Fibroblast of skin of abdomen (primary cell): ENCODE data around the gene GAB1.

Experiments used
- DNase-seq: peaks from one replicate; pipeline ENCODE4 v3.0.0-alpha.2; 2013

The GAB1 gene

DNA sequence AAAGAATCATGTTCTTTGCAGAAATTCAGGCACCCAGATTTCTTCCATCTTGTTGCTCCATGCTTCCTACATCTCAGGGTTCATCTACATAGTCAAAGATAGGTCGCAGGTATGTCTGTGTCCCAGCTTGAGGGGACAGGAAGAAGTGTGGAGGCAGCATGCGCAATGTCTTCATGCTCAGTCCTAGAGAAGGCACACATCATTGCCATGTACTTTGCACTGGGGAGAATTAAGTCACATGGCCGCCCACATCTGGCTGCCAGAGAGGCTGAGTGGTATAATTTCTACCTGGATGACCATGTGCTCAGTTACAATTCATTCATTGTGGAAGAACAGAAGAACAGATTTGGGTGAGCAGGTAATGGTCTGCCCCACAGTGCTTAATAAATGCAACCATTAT, 54.1 kb downstream of the GAB1 start:
- no peak for DNase-seq

DNA sequence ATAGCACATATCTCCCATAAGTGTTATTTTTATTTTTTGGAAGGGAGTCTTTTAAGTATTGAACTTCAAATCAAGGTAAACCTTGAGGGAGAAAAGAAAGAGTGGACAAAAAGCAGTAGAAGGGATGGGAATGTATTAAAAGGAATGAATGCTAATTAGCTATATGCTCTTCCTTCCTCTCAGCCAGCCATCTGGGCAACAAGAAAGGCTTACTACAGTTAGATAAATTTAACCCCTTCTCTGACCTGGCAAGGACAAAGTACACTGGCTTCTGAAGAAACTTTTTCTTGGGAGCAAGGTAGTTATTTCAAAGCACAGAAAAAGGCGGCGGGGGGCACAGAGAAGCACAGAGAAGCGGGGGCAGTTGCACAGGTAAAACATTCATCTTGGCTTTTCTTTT, 54.6 kb downstream of the GAB1 start:
- DNase-seq: no peak

DNA sequence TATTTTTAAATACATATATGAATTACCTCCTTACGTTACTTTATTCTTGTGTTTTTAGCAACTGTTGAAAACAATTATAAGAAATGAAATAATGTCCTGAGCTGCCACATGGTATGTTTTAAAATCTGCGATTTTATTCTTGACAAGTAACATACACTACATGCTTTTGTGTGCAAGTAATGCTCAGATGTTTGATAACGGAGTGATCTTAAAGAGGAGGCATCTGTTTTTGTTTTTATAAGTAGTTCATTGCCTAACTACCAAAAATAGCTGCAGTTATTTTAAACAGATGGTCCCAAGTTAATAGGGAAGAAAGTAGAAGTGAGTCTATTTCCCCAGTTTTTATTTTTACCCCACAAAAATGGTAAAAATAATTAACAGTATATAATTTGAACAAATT, 55.2 kb downstream of the GAB1 start:
- DNase-seq: peak; percentile 71

DNA sequence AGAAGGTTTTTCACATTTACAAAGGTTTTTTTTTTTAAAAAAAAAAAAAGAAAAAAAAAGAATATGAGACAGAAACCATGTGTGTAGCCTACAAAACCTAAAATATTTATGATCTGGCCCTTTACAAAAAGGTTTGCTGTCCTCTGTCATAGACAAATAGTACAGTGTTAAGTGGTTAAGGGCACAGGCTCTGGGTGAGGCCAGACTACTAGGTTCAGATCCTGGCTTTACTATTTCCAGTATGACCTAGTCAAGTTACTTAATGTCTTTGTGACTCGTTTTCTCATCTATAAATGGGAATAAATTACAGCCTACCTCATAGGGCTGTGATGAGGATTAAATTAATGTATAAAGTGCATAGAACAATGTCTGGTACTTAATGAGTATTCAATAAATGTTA, 56.5 kb downstream of the GAB1 start:
- no peak for DNase-seq

DNA sequence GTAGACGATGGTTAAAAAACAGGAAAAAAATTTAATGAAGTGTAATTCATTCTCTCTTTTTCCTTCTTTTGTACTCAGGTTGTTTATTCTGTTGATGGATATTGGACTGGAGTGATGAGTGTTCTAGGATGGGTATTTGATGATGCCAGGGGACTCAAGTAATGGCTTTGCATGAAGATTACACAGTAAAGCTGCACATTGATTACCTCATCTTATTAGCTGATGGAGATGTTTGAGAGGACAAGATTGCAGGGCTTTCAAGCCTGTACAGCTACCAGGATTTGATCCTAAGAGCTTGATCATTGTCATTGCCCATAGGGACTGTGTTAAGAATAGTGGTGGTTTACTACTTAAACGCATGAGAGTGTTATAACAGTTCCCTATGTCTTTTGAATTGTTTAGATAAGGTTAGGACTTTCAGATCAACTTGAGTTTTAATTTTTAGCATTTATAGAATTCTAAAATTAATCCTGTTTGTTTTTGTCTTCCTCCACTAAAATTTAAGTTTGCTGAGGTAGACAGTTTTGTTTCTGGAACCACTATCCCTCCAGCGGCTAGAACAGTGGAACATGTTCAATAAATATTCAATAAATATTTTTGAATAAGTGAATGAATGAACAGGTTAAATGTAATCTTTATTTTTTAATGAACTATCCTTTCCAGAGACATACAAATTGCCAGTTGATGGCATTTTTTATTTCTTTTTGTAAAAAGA, 58.2 kb downstream of the GAB1 start:
- DNase-seq: no peak

DNA sequence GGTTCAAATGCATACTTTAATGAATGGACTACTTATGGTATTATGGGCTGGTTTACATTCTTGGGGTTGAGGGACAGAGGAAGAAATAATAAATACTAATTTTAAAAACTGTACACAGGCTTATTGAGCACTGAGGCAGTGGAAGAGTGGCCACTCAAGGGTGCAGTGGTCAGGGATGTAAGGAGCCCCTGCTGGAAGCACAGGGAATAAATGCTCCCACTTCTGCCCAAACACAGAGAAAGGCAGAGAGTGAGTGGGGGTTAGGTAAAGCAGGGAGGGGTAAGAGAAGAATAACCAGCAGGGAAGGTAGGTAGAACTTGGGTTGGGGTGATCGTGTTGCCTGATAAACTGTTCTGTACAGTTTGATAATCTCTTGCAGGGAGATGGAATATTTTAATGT, 60.0 kb downstream of the GAB1 start:
- DNase-seq: no peak

DNA sequence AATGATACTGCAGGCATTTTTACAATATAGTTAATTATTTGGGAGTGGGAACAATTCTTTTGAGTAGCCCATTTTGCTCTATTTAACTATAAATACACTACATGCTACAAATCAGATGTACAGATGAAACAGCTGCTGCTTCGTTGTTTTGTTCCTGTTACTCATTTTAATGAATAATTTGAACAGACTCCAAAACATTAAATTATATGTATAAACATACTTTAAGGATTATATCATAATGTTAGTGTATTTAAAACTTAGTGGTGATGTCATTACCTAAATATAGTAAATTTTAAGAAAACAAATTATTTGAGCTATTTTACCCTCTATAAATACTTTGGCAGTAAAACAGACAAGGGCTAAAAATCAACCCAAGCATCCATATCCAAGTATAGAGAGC, 60.7 kb downstream of the GAB1 start:
- no peak for DNase-seq

DNA sequence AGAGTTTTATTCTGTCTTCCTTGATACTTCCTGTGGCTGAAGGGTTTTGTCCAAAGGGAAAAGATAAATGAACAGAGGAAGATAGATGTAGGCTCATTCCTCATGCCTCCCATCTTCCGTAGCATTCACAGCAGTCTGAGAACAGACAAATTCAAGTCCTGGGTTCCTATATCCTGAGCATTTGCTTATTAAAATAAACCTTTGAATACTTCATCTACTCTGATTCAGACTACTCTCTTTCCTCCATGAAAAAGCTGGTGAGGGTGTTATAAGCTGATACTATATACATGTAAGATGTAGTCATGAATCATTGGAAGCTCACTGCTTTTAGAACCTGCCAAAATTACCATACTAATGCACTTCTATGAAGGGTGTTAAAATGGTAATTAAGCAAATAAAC, 61.2 kb downstream of the GAB1 start:
- DNase-seq: no peak

DNA sequence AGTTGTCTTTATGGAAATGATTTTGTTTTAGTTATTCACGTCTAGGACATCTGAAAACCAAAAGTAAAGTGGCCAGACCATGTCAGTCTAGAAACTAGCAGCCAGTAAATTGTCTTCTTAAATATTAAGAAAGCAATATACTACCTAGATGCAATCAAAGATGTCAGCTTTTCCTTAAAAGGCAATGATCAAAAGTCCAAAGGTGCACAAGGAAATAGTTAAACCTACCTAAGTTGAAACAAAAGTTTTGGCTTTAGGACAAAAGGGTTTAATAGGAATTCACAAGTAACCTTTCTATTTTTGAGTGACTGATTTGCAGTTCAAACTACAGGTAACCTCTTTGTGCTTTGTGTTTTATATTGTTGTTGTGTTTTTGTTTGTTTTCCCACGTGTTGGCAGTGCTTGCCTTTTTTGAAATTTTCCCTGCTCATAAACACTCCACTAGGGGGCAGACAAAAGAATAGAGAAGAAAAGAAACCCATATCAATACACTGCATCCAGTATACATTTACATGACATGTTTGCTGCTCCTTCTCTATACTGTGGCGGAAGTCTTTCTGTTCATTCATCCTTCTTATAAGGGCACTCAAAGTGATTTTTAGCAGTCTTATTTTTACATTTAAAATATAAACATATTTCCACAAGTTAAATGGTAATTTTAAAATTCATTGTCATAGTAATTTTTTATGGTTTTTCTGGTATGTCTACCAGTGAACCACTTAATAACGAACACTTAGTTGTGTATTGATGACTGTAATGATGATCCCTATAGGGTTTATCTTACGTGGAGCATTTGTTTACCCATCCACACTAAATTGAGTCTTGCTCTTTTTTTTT, 62.7 kb downstream of the GAB1 start:
- DNase-seq: no peak

DNA sequence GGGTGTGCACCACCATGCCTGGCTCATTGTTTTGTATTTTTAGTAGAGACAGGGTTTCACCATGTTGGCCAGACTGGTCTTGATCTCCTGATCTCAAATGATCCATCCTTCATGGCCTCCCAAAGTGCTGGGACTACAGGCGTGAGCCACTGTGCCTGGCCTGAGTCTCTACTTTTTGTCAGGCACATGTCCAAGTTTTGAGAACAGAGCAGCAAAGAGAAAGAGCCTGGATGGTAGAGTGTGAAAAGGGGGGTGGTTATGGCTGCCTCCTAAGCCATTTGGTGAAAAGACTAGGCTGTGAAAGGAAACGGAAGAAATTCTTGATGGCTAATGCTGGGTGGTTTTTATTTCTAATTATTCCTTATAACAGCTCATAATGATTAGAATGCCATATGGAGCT, 63.4 kb downstream of the GAB1 start:
- DNase-seq: no peak

DNA sequence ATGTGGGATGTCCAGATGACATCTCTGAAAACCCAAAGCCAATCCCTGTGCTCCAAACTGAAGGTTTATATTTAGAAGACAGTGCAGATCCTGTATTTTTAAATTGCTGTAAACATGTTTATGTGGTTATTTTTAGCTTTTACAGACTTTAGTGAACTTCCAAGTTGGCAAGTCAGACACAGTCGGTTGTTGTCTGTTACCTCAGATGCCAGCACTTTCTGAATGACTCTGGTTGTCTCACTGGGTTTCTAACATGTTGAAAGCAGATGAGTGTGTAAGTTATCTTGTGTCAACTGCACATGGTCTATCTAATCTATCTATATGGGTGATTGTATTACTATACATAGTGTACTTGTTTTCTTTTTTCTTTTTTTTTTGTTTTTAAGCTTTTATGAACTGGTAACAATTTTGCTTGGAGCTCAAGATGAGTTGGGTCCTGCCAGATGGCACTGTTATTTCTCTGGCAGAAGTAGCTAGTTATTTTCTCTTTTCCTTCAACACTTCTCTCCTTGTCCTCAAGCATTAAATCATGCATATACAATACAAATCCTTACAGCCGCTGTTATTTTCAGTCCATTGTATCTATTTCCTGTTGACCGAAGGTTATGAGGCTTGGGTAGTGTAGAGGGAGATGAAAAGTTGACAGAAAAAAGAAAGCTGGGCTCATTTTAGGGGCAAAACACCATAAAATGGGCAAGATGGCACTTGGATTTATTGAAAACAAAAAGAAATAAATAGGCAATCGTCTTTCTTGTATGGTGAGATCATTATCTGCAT, 66.3 kb downstream of the GAB1 start:
- DNase-seq: no peak

DNA sequence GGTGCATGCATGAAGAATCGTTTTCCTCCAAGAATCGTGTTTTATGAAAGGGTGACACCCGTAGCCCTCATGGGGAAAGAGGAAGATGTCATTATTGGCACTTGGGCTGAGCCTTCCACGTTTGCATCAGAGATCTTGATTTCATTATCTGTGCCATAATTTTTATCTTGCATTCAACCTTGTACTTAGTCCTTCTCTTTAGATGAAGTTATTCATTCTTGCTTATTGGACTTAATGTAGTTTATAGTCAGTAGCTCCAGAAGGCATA, 66.8 kb downstream of the GAB1 start:
- DNase-seq: no peak

DNA sequence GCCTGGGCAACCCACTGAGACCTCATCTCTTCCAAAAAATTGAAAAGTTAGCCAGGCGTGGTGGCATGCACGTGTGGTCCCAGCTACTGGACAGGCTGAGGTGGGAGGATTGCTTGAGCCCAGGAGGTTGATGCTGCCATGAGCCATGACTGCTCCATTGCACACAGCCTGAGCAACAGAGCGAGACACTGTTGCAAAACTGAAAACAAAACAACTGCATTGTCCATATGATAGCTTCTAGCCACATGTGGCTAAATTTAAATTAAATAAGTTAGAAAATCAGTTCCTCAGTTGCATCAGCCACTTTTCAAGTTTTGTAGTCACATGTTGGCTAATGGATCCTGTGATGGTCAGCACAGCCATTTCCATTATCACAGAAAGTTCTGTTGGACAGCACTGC, 67.9 kb downstream of the GAB1 start:
- no peak for DNase-seq

DNA sequence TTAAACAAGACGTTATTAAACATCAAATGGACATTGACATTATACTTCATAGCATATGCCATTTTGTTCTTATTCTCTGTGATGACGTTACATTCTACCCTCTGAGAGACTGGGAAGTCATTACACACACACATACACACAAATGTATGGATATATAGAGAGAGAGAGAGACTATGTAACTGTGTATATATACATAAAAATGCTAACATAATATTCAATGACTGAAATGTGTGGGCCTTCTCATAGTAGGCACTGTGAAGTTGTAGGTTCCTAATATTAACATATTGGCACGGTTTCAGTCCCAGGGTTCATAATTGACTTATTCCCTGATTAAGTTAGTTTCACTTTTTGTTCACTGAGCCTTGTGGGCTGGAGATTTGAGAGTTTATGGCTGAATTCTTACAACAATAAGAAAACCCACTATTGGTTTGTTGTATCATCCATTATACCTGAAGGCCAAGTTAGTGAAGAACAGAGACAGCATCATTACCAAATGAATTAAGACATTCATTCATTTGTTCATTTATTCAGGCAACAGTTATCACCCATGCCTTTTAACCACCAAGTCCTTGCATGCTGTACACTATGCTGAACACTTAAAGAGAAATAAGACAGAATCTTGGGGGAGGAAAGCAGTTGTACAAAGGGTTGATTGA, 68.5 kb downstream of the GAB1 start:
- DNase-seq: no peak

DNA sequence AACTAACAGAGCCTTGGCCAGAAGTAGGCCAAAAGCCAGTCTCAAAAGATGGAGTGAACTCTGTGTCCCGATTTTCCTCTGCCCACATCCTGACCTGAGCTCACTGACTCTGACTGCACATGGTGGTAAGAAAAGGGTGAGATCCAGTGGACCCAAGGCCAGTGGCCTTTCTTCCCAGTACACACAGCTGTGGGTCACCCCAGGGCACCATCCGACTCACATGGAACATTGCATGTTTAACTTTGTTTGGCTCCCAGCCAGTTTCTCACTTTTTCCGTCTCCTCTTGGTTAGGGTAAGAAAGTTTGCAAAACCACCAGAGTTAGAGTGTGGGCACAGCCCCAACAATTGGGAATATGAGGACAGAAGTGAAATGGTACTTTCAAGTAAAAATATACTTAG, 69.8 kb downstream of the GAB1 start:
- peak; percentile 26 for DNase-seq

DNA sequence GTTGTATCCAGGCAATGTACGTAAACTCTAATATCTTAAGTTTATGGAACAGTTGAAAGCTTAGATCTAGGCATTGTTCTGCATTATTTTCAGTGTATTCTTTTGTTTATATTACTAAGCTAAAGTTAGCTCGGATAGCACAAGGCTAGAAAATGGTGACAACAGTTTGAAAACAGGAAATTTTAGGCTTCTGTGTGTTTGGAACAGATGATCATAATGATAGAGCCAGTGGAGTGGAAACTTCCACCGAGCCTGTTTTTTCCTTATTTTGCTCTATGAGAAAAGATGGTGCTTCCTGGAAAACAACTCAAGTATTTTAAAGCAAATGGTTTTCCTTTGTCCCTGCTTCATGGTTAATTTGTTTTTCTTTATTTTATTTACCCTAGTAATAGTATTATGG, 70.8 kb downstream of the GAB1 start:
- DNase-seq: no peak

DNA sequence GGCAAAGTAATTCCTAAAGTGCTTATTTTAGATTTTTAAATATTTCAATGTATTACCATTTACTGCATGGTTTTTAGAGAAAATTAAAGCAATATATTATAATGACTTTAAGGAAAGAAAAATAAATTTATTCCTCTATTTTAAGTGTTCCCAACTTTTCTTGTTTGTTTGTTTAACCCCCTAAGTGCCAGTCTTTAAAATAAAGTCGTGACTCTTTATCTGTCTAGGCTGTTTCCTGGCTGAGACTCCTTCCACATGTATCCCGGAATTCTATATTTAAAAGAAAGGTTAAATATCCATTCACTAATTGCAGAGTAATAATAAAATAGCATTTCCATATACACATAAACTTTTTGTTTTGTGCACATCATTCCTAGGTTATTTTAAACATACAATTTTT, 71.2 kb downstream of the GAB1 start:
- DNase-seq: no peak

DNA sequence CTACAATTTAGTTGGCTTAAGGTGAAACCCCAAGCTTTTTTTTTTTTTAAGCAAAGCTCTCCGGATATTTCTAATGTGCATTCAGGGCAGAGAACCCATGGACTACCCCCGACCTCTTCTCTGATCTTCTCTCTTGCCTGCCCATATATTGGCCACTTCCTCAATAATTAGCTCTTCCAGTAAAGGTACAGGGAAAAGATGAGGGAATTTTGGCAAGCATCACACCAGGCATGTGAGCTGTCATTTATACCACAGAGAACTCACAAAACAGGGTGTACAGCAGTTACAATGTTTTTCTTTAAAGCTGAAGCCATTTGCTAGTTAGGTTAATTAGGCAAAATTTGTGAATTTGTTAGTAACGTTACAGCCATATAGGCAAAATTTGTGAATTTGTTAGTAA, 73.3 kb downstream of the GAB1 start:
- DNase-seq: no peak

DNA sequence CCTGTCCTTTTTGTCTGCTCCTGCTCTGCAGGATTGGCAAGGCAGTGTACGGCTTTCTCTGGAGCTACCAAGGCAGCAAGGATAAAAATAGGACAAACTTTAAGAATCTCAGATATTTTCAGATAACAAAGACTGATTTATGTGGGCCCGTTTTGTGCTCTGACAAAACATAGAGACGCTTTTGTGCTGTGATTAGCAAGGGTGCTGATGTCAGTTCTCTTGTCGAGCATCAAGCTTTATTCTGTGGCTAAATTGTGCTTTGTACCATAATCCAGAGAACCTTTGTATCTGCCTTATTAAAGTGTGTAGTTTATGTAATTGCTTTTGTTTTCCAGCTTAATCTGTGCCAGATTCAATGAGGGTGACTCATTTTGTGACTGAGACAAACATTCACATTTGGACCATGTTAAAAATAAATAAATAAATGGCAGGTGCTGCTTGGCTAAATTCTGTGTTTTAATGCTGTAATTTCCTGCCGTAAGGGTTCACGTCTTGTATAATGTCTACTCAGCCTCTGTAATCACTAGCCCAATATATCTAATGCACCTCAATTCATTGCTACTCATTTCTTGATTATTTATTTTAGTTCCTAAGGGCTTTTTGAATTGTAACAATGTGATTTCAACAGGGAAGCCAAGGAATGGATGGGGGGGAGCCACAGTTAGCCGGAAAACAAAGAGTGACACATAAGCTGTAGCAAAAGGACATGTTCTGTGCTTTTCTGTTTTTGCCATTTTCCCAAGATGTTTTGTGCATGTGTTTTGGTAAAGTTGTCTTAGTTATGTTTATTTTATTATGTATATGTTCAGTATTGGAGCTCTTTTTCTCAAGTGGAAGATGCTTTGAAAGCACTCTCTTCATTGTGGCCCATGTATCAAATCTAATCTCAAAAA, 75.1 kb downstream of the GAB1 start:
- DNase-seq: no peak

DNA sequence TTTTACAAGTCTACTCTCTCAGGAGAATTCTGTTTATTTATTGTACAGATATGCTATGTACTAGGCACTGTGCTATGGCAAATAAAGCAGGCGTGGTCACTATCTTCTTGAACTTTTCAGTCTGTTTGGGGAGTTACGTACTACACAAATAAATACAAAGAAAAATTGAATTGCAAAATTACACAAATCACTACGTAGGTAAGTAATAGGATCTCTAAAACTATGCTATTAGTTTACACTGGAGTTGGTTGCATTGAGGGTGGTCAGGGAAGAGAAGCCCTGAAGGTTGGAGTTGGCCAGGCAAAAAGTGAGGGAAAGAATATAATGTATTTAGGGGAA, 75.7 kb downstream of the GAB1 start:
- DNase-seq: no peak

DNA sequence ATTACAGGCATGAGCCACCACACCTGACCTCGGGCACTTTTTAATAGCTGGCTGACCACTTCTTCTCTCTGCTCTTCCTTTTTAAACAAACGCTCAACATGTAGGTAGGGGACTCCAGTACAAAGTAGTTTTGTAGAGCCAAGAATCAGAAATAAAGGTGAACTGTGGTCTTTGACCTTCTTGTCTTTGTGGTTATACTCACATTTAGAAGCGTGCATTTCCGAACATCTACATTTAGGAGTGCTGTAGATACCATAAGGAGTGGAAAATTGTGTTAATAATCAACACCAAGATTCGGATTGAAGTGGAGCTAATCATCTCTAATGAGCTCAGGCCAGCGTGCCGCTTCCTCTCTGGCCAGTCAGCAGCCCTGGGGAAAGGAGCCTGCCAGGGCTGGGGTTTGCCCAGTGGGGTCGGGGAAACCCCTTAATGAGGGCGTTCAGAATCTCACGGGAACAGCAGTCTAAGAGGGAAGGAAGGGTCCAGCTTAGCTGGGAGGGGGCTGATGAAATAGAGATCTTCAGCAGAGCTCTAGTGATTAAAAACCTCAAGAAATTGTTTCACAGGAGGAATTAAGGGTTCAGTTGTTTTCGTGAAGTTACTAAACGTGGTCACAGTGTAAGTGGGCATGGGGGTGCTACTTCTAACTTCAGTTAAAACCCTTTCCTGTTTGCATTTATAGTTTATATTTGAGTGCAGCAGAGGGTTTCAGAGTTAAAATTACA, 81.2 kb downstream of the GAB1 start:
- DNase-seq: no peak

DNA sequence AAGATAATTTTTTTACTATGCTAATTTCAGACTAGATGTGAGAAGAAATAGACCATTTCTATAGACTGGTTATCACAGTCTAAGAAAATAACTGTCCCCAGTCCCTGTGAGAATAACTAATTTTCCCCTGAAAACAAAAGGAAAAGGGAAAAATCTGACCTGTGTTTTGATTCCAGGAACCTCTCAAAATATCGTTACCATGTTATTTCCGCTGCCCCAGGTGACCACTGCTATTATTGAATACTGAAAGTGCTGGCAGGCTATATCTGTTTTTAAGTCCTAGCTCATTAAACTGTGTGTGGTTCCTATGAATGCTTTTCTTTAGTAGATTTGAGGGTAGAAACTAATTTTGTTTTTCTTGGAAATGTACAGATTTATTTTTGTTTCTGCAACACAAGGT, 83.6 kb downstream of the GAB1 start:
- DNase-seq: no peak
